PC-9 (cell line): ENCODE measurements around the gene TRAF3. TPM values are rescaled to one million over a fixed set of nuclear protein-coding genes. Genes with fewer than 3 reads are reported as not detected.

Experiments used
- BruUV-seq: library from RNA; stranded (reverse); fragments of 400-500 nt; replicated peaks from 2 replicates; lab custom pipeline; 2021; lab: Mats Ljungman, UMichigan
- CTCF ChIA-PET: fragments of 300-600 bp; sonication (Branson Sonifier 250); formaldehyde crosslinking; loops from one replicate; lab custom pipeline; 2022; ENCODE audit warnings: antibody characterized with exemption; lab: Charles Lee
- POLR2A ChIA-PET: fragments of 300-600 bp; sonication (Branson Sonifier 250); formaldehyde crosslinking; loops from one replicate; lab custom pipeline; 2022; ENCODE audit warnings: antibody characterized with exemption; ENCODE audit not compliant: unreplicated experiment; lab: Charles Lee
- DNase-seq, 2 experiments: peaks; one replicate each; pipeline versions ENCODE4 v3.0.0 to v3.0.0-alpha.2; 2015 to 2022; ENCODE audit warnings: mixed read lengths in 1 of 2
- H2AFZ ChIP-seq: fragments of 200-600 bp; sonication (generic); 2 replicates; pipeline ENCODE4 v1.8.1; 2017; ENCODE audit warnings: antibody characterized with exemption
- H3F3A ChIP-seq: fragments of 200-600 bp; sonication (generic); 2 replicates; pipeline ENCODE4 v1.8.1; 2017; ENCODE audit warnings: antibody characterized with exemption, mild to moderate bottlenecking, low read depth; ENCODE audit not compliant: insufficient read depth
- H3K27ac ChIP-seq: fragments of 200-600 bp; sonication (generic); 2 replicates; pipeline ENCODE4 v1.6.1; 2016; ENCODE audit warnings: mixed run types
- H3K27me3 ChIP-seq: fragments of 200-600 bp; sonication (generic); 2 replicates; pipeline ENCODE4 v1.6.1; 2016; ENCODE audit warnings: low read depth, mixed run types; ENCODE audit not compliant: insufficient read depth
- H3K36me3 ChIP-seq: fragments of 200-600 bp; sonication (generic); 2 replicates; pipeline ENCODE4 v1.6.1; 2016; ENCODE audit warnings: low read depth, mixed run types
- H3K4me1 ChIP-seq: fragments of 200-600 bp; sonication (generic); replicated peaks from 2 replicates; pipeline ENCODE4 v1.6.1; 2016; ENCODE audit warnings: mixed run types; ENCODE audit not compliant: insufficient read depth
- H3K4me2 ChIP-seq: fragments of 200-600 bp; sonication (generic); 2 replicates; pipeline ENCODE4 v1.6.1; 2017; ENCODE audit warnings: mixed run types
- H3K4me3 ChIP-seq: fragments of 200-600 bp; sonication (generic); 2 replicates; pipeline ENCODE4 v1.6.1; 2016; ENCODE audit warnings: mixed run types
- H3K79me2 ChIP-seq: fragments of 200-600 bp; sonication (generic); 2 replicates; pipeline ENCODE4 v1.6.1; 2017; ENCODE audit warnings: low read depth, mixed run types
- H3K9me2 ChIP-seq: fragments of 200-600 bp; sonication (generic); 2 replicates; pipeline ENCODE4 v1.8.1; 2017; ENCODE audit warnings: mild to moderate bottlenecking; ENCODE audit not compliant: insufficient read depth
- H3K9me3 ChIP-seq: fragments of 200-600 bp; sonication (generic); 2 replicates; pipeline ENCODE4 v1.8.1; 2016; ENCODE audit warnings: low read depth; ENCODE audit not compliant: insufficient read depth
- H4K20me1 ChIP-seq: fragments of 200-600 bp; sonication (generic); 2 replicates; pipeline ENCODE4 v1.8.1; 2017; ENCODE audit not compliant: insufficient read depth
- EZH2 ChIP-seq: fragments of 200-600 bp; sonication (generic); IDR thresholded peaks from 2 replicates; pipeline ENCODE4 v1.8.0; 2017; ENCODE audit warnings: antibody characterized with exemption, low read depth
- intact Hi-C: fragments of 100-400 bp; cut with micrococcal nuclease; formaldehyde crosslinking; loops from one replicate; pipeline ENCODE4 v1.10.0; 2022; ENCODE audit not compliant: unreplicated experiment
- total RNA-seq: library from RNA; stranded (reverse); gene quantifications from 2 replicates; pipeline ENCODE4 v1.2.3, GENCODE V29; 2021
- TF ChIP-seq, protein P1 (sequence below): fragments of 200-600 bp; sonication (generic); conservative IDR thresholded peaks from 2 replicates; pipeline ENCODE4 v1.6.1; 2017; ENCODE audit warnings: mixed run types, antibody characterized with exemption, mild to moderate bottlenecking, moderate library complexity

The TRAF3 gene
- total RNA-seq, 1 experiment from 2014 or later = 41.3 TPM

DNA sequence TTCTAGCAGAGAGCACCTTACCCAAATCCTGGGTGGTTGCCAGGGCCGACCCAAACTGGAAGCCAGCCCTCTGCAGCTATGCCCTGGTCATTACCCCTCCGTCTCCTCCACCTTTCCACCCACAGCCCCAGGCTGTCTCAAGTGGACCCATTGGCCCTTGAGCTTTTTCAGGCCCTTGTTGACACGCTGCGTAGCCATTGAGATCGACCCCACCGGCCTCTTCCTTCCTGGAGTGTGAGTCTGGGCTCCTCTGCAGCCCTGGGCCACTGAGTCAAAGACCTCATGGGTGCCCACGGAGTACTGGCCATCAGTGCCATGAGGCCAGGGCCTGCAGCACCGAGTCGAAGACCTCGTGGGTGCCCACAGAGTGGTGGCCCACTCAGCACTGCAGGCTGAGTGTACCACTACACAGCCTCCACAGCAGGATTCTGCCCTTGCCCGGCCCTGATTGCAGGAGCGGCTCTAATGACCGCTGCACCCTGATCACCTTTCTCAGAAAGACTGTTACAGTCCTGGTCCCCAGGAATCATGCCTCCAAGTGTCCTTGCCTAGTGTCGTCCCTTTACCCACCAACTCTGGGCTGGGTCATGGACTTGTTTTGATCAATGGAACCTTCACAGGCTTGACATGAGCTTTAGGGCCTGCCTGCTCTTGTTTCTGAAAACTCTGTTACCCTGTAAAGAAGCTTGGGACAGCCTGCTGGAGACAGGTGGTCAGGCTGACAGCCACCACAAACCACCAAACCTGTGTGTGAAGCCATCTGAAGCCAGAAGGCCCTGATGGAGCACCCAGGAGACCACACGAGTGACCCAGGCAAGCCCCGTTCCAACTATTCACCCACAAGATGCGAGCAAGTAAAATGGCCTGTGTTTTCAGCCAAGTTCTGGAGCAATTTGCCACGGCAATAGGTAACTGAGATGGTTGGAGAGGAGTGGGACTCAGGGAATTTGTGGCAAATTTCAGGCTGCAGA is 39.6 kb upstream of the TRAF3 start:
- CTCF ChIA-PET = no interaction called here
- H3K79me2 ChIP-seq = no peaks in the 10 kb centered on the region

DNA sequence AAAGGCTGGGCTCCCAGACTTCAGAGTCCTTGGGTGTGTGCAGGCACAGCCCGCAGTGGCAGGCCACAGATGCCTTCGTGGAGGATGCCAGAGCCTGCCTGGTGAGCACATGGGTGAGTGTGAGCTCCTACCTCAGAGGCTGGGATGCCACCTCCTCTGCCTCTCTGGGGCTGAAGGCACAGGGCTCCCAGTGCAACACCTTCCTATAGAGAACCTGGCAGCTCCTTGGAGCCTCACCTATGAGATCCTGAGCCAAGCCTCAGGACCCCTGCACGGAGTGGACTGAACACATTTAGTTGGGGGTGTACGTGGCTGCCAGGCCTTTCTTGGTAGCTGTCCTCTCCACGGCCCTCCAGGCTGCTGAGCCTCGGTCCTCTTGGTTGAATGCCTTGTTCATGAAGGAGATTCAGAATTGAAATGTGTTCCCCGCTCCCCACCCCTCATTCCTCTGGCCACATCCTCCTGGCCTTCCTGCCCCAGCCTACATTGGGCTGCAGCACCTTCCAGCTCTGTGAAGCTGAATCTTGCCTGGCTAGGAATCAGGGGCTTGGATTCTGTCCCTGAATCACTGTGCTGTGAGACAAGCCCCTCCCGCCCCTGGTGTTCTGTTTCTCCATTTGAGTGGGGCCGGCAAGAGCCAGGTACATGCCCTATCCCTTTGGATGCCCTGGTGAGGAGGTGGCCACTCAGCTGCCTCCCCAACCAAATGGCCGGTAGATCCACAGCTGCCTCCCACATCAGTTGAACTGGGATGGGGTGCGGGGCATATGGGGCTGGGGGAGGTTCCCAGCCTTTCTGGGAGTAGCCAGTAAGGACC is 38.7 kb upstream of the TRAF3 start:
- ChIA-PET CTCF (no interaction called here), POLR2A (no interaction called here)
- Histone ChIP-seq H3K4me3 (no peak overlapping the region), H3F3A (peaks cover 14% of the 10 kb centered on the region), H3K36me3 (peaks cover 13% of the 10 kb centered on the region), H3K4me1 (no peaks in the 10 kb centered on the region), H3K27ac (no peak overlapping the region), H3K9me2 (no peaks in the 10 kb centered on the region), H3K79me2 (no peaks in the 10 kb centered on the region), H2AFZ (no peak overlapping the region), H4K20me1 (no peaks in the 10 kb centered on the region), H3K4me2 (no peak overlapping the region), H3K9me3 (peaks cover 33% of the 10 kb centered on the region), H3K27me3 (no peaks in the 10 kb centered on the region)
- no peak for DNase-seq
- TF ChIP-seq, protein P1, sequence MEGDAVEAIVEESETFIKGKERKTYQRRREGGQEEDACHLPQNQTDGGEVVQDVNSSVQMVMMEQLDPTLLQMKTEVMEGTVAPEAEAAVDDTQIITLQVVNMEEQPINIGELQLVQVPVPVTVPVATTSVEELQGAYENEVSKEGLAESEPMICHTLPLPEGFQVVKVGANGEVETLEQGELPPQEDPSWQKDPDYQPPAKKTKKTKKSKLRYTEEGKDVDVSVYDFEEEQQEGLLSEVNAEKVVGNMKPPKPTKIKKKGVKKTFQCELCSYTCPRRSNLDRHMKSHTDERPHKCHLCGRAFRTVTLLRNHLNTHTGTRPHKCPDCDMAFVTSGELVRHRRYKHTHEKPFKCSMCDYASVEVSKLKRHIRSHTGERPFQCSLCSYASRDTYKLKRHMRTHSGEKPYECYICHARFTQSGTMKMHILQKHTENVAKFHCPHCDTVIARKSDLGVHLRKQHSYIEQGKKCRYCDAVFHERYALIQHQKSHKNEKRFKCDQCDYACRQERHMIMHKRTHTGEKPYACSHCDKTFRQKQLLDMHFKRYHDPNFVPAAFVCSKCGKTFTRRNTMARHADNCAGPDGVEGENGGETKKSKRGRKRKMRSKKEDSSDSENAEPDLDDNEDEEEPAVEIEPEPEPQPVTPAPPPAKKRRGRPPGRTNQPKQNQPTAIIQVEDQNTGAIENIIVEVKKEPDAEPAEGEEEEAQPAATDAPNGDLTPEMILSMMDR = no peak
- no peak for TF ChIP-seq EZH2
- BruUV-seq = no TSS peak
- intact Hi-C loops = no loop called here

More for the DNA sequence above, 39.6 kb upstream of the TRAF3 start:
- DNase-seq = no peak
- Histone ChIP-seq H3K9me2 (no peaks in the 10 kb centered on the region), H3K4me1 (no peaks in the 10 kb centered on the region), H3K4me2 (no peak overlapping the region), H3K36me3 (peaks cover 8% of the 10 kb centered on the region; the same call in 1 of the 2 replicates), H3K27me3 (no peaks in the 10 kb centered on the region), H3K9me3 (peaks cover 33% of the 10 kb centered on the region), H3K4me3 (no peak overlapping the region), H3F3A (peaks cover 5% of the 10 kb centered on the region; the same call in 1 of the 2 replicates), H2AFZ (no peak overlapping the region), H4K20me1 (no peaks in the 10 kb centered on the region), H3K27ac (no peak overlapping the region)
- TF ChIP-seq, protein P1 = no peak
- TF ChIP-seq EZH2 = no peak
- POLR2A ChIA-PET = no interaction called here
- intact Hi-C loops = no loop called here
- BruUV-seq = no TSS peak

DNA sequence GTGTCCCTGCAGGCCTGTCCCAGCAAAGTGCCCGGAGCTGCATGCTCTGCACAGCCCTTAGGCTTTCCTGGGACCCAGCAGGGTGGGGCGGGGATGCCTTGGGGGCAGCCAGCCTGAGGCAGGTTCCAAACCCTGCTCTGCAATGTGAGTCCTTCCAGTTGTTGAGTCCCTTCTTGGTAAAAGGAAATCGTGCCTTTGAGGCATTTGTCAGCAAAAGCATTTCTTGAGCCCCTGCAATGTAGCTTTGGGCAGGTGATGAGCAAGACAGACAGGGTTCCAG is 38.1 kb upstream of the TRAF3 start:
- Histone ChIP-seq H3K27ac (no peak overlapping the region), H2AFZ (no peak overlapping the region), H3K4me3 (no peak overlapping the region), H3K4me2 (no peak overlapping the region), H3K4me1 (no peaks in the 10 kb centered on the region), H3K9me2 (no peaks in the 10 kb centered on the region), H3K9me3 (peaks cover 33% of the 10 kb centered on the region), H3F3A (peaks cover 15% of the 10 kb centered on the region), H4K20me1 (no peaks in the 10 kb centered on the region), H3K27me3 (no peaks in the 10 kb centered on the region), H3K36me3 (peaks cover 14% of the 10 kb centered on the region), H3K79me2 (no peaks in the 10 kb centered on the region)
- ChIA-PET POLR2A (no interaction called here), CTCF (no interaction called here)
- intact Hi-C loops = no loop called here
- BruUV-seq = no TSS peak
- TF ChIP-seq EZH2 = no peak
- TF ChIP-seq, protein P1 = no peak
- no peak for DNase-seq
